ENCODE data around the gene MYO1H.

MYO1H gene

GRCh38 chr12:109476807-109477184 is 129.1 kb downstream of the MYO1H start:
- DNase-seq, result peak; percentile 46

GRCh38 chr12:109477185-109477962 is 129.7 kb downstream of the MYO1H start, which contains the start of the genes KCTD10 and UBE3B:
KCTD10 (minus strand) TSS chr12:109477300; CDS start chr12:109477262, 38 bp downstream.
UBE3B (plus strand) TSS chr12:109477634; CDS start chr12:109483552, 5,918 bp downstream.
- DNase-seq, result peak; percentile 89

- no peak for DNase-seq
Measured at GRCh38 chr12:109477963-109478315, 130.2 kb downstream of the MYO1H start.

GRCh38 chr12:109479761-109480160 is 132.1 kb downstream of the MYO1H start:
- no peak for DNase-seq

- DNase-seq, result no peak
Measured at GRCh38 chr12:109480356-109480755, 132.7 kb downstream of the MYO1H start.

- DNase-seq, result no peak
Measured at GRCh38 chr12:109481863-109482262, 134.2 kb downstream of the MYO1H start.

GRCh38 chr12:109482491-109482890 is 134.8 kb downstream of the MYO1H start:
- no peak for DNase-seq

- DNase-seq, result no peak
Measured at GRCh38 chr12:109482894-109483293, 135.2 kb downstream of the MYO1H start.

GRCh38 chr12:109483346-109483745 is 135.6 kb downstream of the MYO1H start:
- DNase-seq, result no peak

- DNase-seq, result no peak
Measured at GRCh38 chr12:109485201-109485600, 137.5 kb downstream of the MYO1H start.

- DNase-seq, result no peak
Measured at GRCh38 chr12:109487181-109488050, 139.7 kb downstream of the MYO1H start.

- DNase-seq, result no peak
Measured at GRCh38 chr12:109488051-109488665, 140.5 kb downstream of the MYO1H start.

GRCh38 chr12:109489016-109489954 is 141.6 kb downstream of the MYO1H start:
- no peak for DNase-seq

GRCh38 chr12:109489955-109490565 is 142.4 kb downstream of the MYO1H start:
- no peak for DNase-seq

GRCh38 chr12:109491671-109492070 is 144.0 kb downstream of the MYO1H start:
- DNase-seq, result no peak

- no peak for DNase-seq
Measured at GRCh38 chr12:109492371-109492770, 144.7 kb downstream of the MYO1H start.

GRCh38 chr12:109493090-109493489 is 145.4 kb downstream of the MYO1H start:
- no peak for DNase-seq

GRCh38 chr12:109493938-109494337 is 146.2 kb downstream of the MYO1H start:
- no peak for DNase-seq

- no peak for DNase-seq
Measured at GRCh38 chr12:109494348-109494881, 146.7 kb downstream of the MYO1H start.

GRCh38 chr12:109495012-109495411 is 147.3 kb downstream of the MYO1H start:
- DNase-seq, result no peak

GRCh38 chr12:109496306-109496705 is 148.6 kb downstream of the MYO1H start:
- DNase-seq, result no peak

- no peak for DNase-seq
Measured at GRCh38 chr12:109497675-109498074, 150.0 kb downstream of the MYO1H start.
